HG03196 (cell line): ENCODE data around the gene ANKFY1.
"Not testable (repeated sequence)": the region's sequence is repeated elsewhere in the genome, so short reads cannot be mapped to it uniquely, and the experiment has no call there.

Experiments used
- ATAC-seq: cut with Tn5 transposase; IDR thresholded peaks from one replicate; pipeline ENCODE4 v1.9.1; 2021; ENCODE audit not compliant: unreplicated experiment

ANKFY1 gene

DNA sequence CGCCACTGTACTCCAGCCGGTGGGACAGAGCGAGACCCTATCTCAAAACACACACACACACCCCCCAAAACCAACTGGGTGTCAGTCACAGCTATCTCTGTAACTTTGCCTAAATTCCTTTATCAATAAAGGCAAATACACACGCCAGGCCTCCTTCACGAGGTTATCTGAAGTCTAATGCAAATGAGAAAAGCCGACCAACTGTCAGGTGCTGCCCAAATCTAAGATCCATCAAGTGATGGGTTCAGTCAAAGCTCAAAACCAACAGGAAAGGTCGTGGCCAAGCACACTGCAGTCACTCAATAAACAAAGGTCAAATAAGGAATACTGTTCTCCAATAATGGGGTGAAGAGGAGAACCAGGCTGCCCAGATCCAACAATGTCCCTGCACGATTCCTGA, 1.1 kb downstream of the ANKFY1 start:
- no peak for ATAC-seq

DNA sequence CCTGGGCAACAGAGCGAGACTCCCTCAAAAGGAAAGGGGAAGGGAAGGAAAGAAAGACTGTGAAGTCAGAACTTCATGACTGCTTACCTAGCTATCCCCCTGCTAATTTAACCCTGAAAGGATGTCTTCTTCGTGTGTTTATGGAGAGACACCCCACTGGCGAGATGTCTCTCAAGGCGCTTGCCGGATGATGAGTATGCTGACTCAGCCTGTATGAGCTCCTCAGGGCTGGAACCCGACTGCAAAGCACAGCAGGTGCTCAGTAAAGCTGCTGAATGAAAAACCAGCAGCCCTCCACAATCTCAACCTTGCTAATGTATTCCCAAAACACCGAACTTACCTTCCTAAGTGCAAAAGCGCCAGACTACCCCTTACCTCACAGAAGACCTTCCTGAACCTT, 2.3 kb downstream of the ANKFY1 start:
- ATAC-seq, result no peak

DNA sequence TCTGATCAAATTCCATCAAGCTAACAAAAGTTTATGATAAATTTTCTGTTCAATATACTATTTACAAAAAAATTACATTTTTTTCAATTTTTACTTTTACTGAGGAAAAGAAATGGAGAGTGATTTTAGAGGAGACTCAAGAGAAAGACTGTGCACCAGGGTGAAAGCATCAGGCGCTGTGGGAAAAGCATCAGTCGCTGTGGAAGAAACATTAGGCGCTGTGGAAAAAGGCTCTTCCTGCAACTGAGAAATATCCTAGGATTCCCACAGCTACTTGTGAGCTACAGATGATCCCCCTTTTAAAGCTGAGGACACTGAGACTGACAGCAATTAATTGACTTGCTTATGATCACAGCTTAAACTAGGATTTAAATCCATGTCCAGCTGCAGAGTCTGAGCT, 4.9 kb downstream of the ANKFY1 start:
- ATAC-seq, result no peak

DNA sequence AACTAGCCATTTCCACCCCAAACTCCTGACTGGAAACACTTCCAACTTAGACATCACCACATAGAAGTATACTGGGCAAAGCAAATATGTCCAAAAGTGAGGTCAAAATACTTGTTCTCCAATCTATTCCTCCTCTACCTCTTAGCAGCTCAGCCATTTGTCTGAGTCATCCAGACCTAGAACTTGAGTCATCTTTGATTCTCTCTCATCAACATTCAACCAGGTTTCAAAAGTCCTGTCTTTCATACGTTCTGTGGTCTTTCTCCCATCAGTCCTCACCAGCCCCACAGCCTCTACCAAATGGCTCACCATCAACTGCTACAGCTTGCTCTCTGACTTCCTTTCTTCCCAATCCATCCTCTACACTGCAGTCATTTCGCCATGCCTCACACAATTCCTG, 6.8 kb downstream of the ANKFY1 start:
- ATAC-seq, result no peak

GRCh38 chr17:4255271-4255670, 8.5 kb downstream of the ANKFY1 start:
- not testable (repeated sequence) for ATAC-seq

GRCh38 chr17:4250887-4251286, 12.9 kb downstream of the ANKFY1 start:
- ATAC-seq, result no peak

- no peak for ATAC-seq
Measured at GRCh38 chr17:4249452-4250029, 14.2 kb downstream of the ANKFY1 start.

DNA sequence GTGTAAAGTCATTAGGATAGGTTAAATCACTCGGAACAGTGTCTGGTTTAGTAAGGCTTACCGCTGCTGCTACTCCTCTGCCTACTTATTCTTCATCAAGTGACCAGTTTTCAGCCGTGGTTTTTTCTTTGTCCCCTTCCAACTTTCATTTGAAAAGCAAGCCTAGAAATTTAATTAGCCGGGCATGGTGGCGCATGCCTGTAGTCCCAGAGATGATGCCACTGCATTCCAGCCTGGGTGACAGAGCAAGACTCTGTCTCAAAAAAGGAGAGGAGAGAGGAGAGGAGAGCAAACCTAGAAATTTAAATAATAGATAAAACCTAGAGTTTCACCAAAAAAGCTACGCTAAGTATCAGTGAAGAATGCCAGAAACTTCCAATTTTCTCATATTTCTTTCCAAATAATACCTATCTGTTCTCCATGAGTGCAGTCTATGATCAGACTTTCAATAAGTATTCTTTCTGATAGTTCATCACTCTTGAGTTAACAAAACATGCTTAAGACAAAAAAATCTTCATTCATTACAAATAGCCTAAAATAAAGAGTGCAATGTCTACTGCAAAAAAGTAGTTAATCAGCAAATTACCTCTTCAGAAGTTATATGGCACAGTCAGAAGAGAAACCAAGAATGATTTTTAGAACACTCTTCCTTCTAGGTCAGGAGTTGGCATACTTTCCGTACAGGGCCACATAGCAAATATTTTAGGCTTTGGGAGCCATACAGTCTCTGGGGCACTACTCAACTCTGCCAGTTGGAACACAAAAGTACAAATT, 15.1 kb downstream of the ANKFY1 start:
- no peak for ATAC-seq

- no peak for ATAC-seq
Measured at GRCh38 chr17:4247971-4248388, 15.8 kb downstream of the ANKFY1 start.

GRCh38 chr17:4247361-4247970, 16.3 kb downstream of the ANKFY1 start:
- ATAC-seq, result no peak

- ATAC-seq, result no peak
Measured at GRCh38 chr17:4246674-4247073, 17.1 kb downstream of the ANKFY1 start.

GRCh38 chr17:4241535-4241934, 22.2 kb downstream of the ANKFY1 start:
- no peak for ATAC-seq

DNA sequence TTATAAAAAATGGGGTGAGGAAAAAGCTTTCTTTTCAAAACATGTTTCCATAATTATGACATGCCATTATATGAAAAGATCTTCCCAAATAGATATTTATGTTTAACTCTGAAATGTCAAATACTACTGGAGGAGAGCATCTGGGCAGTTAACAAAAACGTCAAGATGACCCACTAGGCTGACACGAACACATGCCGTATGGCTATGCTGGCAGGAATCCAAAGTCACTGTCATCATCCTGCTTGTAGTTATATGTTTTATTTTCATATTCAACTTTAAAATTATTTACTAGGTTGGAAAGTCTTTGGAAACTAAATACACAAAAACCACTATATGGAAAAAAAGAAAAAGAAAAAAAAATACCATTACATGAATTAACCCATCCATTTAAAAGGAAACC, 27.3 kb downstream of the ANKFY1 start:
- no peak for ATAC-seq

GRCh38 chr17:4235372-4236279, 28.2 kb downstream of the ANKFY1 start:
- no peak for ATAC-seq

- no peak for ATAC-seq
Measured at GRCh38 chr17:4234401-4234800, 29.4 kb downstream of the ANKFY1 start.

GRCh38 chr17:4233668-4234258, 30.0 kb downstream of the ANKFY1 start:
- no peak for ATAC-seq

GRCh38 chr17:4232168-4232813, 31.5 kb downstream of the ANKFY1 start:
- no peak for ATAC-seq

DNA sequence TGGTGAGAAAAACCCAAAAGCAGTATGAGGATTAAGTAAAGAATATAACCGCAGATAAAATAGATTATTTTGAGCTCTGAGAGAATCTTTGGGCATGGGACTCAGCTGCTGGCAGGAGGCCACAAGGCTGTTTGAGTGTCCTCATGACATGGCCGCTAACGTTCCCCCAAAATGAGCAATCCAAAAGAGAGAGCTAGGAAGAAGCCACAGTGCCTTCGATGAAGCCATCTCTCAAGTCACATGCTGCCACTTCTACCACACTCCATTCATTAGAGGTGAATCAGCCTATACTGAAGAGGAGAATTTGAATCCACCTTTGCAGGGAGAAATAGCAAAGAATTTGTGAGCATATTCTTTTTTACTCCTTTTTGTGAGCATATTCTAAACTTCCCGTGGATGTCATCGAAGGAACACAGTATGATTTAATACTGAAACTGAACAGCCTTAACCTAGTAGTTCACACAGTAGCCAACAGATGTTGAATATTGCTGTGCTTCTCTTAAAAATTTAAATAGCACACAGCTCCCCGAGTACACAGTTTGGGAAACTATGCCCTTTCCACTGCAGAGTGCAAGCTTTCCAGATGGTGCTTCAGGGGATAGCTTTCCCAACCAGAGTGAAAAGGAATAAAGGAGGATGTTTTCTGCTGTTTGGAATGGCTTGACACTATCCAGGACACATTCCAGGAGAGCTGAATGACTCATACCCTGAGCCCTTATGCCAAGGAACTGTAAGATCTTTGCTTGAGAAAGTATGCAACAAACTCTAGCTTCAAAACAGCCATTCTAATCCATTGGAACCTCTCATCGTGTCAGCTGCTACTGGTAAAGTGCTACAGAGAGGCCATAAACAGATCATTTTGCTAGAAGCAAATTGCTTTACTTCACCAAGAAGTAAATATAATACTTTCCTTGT, 33.9 kb downstream of the ANKFY1 start:
- no peak for ATAC-seq

GRCh38 chr17:4221899-4222659, 41.7 kb downstream of the ANKFY1 start:
- ATAC-seq, result no peak
